Measurements from ENCODE around the gene DLGAP3.

DNA sequence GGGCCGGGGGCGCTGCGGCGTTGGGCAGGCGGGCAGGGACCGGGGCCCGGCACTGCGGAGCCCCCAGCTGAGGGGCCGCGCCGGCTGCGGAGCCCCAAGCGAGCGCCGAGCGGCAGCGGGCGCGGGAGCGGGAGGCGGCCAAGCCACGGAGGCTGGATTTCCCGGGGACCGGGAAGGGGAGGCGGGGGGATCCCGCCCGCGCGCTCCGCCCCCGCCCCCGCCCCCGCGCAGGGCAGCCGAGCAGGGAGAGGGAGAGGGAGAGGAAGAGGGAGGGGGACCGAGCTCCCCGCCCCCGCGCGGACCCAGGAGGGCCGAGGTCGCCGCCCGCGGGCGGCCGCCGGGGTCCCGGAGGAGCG, at the start of gene DLGAP3:
- TF ChIP-seq CTCF (IDR thresholded peaks at IDR 0.05) = no peak
- TF ChIP-seq POLR2A (IDR thresholded peaks at IDR 0.05) = no peak

Measured in prostate gland (tissue), 2 donors.